GM12872 (cell line): ENCODE data around the gene PTPN11.

Source experiments
- TF ChIP-seq, protein P1 (sequence below): IDR thresholded peaks from 3 replicates; pipeline ENCODE4 v1.5.1; 2011; ENCODE audit warnings: low read depth, mild to moderate bottlenecking, low read length, moderate library complexity; ENCODE audit not compliant: insufficient read depth

PTPN11 gene

DNA sequence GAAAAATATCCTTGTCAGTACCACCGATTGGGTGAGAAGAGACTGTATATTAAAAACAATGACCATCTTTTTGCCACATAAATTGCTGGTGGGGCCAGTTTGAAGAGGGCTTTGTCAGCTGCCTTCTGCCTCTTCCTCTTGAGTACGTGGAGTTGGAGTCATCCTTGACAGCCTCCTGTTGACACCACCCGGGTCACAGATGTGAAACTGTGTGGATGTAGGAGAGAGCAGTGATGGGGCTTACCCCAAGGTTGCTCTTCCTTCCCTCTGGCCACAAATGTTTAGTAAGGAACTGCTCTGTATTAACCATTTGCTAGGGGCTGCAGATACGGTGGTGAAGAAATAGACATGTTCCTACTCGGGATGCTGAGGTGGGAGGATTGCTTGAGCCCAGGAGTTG lies 12.2 kb downstream of the PTPN11 start:
- TF ChIP-seq, protein P1, sequence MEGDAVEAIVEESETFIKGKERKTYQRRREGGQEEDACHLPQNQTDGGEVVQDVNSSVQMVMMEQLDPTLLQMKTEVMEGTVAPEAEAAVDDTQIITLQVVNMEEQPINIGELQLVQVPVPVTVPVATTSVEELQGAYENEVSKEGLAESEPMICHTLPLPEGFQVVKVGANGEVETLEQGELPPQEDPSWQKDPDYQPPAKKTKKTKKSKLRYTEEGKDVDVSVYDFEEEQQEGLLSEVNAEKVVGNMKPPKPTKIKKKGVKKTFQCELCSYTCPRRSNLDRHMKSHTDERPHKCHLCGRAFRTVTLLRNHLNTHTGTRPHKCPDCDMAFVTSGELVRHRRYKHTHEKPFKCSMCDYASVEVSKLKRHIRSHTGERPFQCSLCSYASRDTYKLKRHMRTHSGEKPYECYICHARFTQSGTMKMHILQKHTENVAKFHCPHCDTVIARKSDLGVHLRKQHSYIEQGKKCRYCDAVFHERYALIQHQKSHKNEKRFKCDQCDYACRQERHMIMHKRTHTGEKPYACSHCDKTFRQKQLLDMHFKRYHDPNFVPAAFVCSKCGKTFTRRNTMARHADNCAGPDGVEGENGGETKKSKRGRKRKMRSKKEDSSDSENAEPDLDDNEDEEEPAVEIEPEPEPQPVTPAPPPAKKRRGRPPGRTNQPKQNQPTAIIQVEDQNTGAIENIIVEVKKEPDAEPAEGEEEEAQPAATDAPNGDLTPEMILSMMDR: no peak

DNA sequence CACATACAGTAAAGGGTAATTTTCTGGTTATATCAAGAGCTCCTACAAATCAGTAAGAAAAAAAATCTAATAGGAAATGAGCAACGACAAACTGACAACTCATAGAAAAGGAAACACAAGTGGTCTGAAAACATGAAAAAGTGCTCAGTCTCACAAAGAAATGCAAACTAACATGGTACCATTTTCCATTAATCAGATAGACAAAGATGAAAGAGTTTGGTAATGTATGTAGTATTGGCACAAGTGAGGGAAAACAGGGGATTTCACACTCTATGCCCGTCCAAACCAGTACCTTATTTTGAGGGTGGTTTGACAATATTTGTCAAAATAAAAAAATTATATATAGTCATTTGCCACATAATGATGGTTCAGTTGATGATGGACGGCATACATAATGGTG lies 13.2 kb downstream of the PTPN11 start:
- TF ChIP-seq, protein P1: no peak

DNA sequence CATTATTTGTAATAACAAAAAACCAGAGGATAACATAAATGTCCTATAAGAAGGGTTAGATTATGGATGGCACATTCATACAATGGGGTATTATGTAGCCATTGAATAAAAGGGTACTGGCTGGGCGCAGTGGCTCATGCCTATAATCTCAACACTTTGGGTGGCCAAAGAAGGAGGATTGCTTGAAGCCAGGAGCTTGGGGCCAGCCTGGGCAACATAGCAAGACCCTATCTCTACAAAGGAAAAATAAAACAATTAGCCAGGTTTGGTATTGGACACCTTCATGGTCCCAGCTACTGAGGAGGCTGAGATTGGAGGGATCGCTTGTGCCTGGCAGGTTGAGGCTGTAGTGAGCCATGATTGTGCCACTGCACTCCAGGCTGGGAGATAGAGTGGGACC lies 14.8 kb downstream of the PTPN11 start:
- TF ChIP-seq, protein P1: no peak

DNA sequence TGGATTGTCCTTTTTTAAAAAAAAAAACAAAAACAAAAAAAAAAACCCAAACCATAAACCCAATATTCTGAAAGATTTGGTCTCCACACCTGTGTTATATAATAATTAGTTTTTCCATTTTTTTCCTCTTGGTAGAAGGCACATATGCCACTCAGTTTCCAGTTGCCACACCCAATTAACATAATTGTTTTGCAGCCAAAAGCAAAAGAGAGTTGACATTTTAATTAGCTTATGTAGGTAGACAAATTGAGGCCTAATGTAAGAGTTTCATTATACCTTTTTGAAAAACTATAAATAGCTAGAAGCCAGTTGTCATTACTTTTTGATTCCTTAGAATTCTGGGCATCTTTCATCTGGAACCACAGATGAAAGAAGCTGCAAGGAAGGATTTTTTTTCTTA lies 21.0 kb downstream of the PTPN11 start:
- TF ChIP-seq, protein P1: no peak

DNA sequence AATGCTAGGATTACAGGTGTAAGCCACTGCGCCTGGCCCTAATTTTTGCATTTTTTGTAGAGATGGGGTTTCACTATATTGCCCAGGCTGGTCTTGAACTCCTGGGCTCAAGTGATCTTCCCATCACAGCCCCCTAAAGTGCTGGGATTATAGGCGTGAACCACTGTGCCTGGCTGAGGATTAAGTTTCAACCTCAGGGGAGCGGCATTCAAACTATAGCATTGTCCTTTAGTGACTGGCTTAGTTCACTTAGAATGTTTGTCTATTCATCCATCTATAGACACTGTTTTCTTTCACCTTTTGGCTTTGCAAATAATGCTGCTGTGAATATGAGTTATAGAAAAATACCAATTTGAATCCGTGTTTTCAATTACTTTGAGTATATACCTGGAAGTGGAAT lies 25.2 kb downstream of the PTPN11 start:
- TF ChIP-seq, protein P1: no peak

DNA sequence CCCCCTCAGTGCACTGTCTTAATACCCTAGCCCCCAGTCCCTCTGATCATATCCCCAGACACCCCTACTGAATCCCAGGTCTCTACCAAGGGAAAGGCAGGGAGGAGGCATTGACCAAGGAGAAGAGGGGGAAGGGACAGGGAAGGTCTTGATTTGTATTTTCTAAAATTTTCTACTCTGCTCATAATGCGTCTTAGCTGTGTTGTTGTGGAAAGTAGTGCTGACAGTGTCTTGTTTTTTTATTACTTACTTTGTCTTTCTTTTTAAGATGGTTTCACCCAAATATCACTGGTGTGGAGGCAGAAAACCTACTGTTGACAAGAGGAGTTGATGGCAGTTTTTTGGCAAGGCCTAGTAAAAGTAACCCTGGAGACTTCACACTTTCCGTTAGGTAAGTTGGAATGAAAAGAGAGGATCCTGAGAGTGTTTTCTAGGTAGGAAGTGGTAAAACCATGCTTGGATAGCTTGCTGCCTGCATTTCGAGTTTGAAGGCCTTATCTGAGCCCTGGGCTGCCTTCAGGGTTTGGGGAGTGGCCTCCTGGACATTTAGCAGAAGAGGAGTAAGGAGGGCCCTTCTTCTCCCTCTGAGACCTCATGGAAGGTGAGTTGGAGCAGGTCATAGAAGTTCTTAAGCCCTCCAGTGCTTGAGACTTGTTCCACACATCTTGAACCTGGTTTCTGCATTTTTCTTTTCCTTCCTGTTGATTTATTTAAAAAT lies 27.4 kb downstream of the PTPN11 start:
- TF ChIP-seq, protein P1: no peak

DNA sequence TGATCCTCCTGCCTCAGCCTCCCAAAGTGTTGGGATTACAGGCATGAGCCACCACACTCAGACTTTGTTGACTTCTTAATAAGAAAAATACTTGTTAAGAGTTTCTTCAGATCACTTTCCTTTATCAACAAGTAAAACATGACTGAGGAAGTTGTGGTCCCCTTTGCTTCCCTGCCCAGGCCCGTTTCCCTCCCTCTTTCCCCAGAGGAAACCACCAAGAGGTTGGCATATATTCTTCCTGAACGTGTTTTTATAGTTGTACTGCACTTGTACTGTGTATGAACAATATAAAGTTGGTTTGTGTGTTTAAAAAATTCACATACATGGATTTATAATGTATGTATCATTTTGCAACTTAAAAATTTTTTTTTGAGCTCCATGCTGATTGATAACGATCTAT lies 28.4 kb downstream of the PTPN11 start:
- TF ChIP-seq, protein P1: no peak

DNA sequence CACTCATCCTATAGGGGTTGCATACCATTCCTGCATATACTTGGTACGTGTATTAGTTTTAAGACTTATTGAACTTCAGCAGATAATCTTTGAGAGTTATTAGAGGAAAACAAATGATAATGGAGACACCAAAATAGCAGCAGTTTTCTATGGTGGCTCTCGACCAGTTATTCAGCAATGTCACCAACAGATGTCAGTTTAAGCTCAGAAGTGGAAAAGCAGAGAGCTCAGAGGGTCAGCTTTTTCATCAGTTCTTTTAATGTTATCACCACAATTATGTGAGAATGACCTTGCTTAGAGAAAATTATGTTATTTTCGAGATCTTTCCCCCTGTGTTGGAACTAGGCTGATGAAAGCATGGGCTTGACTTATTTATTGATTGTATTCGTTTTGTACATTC lies 32.0 kb downstream of the PTPN11 start:
- TF ChIP-seq, protein P1: no peak
